HG02970 (cell line): ENCODE data around the gene SLC5A4.
"Not testable (repeated sequence)": the region's sequence is repeated elsewhere in the genome, so short reads cannot be mapped to it uniquely, and the experiment has no call there.

Experiments used
- ATAC-seq: cut with Tn5 transposase; IDR thresholded peaks from one replicate; pipeline ENCODE4 v1.9.1; 2021; ENCODE audit warnings: mild to moderate bottlenecking, moderate library complexity, moderate number of reproducible peaks; ENCODE audit not compliant: unreplicated experiment, low FRiP score

The SLC5A4 gene

DNA sequence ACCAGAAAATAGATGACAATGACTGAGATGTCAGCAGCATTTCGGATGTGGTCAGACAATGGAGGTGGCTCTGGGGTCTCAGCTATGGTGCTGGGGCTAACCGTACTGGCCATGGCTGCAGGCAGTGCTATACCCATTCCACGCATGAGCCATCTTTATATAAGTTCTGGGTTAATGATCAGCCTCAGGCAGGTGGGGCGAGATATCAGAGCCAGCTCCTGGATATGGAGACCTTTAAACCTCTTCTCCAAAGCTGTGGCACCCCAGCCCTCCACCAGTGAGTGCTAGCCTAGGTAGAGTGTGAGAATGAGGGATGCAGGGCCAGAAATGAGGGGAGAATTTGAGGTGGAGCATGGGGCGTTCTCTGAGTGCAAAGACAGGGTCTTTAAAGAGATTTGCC is at the start of gene SLC5A4:
SLC5A4 (minus strand) TSS at position 131 of the 400 bp plus-strand sequence; CDS start at position 113, 18 bp downstream.
- ATAC-seq = no peak

DNA sequence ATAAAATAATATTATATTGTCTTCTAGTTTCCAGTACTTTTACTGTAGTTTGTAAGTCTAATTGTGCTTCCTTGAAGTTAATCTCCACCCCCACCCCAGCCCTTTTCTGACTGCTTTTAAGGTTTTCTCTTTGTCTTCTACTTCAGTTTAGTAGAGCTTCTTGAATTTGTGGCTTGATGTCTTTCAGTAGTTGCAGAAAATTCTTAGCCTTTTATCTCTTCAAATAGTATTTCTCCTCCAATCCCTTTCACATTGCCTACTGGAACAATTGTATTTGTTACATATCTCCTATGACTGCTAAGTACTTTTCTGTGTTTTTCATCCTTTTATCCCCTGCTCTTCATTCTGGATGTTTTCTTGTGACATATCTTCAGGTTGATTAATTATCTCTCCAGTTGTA is 38.8 kb upstream of the SLC5A4 start:
- not testable (repeated sequence) for ATAC-seq

DNA sequence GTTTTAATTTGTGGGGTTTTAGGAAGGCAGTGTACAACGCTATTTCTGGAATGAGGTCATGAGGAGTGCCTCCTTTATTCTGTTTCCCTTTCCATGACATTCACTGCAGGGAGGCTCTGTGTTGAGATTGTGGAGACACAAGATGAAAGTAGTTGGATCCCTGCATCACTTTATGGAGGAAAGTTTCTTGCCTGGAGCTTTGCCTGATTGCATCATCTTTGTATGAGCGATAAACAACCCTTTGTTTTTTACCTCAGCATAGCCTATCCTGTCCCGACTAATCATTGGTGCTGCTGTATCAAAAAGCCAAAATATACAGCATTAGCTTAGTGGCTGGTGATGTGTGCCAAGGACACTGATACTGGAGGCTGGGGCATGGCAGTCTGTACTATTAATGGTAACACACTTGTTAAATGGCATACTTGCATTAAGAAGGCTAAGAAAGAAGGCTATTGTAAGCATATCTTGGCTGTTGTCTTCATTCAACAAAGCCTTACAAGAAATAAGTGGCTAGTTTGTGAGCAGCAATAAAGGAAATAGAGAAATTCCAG is 31.2 kb upstream of the SLC5A4 start:
- no peak for ATAC-seq

DNA sequence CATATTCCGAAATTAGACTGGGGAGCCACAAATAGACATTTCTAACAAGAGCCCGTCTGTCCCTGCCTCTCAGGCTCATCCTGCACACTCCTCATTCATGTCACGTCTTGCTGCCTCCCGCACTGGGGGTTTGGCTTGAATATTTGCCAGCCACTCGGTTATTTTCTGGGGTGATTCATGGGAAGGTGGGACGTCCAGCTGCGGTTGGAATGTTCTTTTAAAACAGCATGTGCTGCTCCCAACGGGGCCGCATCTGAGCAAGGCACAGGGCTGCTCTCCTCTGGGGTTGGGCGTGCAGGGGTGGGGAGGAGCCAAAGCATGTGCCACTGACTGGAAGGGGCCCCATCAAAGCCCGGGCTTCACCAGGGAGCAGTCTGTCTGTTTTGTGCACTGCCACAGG is 25.9 kb upstream of the SLC5A4 start:
- no peak for ATAC-seq

DNA sequence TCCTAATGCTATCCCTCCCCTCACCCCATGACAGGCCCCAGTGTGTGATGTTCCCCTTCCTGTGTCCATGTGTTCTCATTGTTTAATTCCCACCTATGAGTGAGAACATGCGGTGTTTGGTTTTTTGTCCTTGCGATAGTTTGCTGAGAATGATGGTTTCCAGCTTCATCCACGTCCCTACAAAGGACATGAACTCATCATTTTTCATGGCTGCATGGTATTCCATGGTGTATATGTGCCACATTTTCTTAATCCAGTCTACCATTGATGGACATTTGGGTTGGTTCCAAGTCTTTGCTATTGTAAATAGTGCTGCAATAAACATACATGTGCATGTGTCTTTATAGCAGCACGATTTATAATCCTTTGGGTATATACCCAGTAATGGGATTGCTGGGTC is 20.2 kb upstream of the SLC5A4 start:
- not testable (repeated sequence) for ATAC-seq

DNA sequence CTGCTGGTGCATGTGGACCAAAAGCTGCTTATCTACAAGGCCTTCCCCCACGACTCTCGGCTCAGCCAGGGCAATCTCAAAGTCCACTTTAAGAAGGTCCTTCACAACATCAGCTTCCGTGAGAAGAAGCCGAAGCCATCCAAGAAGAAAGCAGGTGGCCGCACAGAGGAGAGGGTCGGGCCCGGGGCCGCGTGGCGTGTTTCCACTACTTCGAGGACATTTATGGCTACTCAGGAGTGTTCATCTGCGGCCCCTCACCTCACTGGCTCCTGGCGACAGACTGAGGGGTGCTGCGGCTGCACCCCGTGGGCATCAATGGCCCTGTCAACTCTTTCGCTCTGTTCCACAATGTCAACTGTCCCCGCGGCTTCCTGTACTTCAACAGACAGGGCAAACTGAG is 16.2 kb upstream of the SLC5A4 start:
- ATAC-seq = no peak

DNA sequence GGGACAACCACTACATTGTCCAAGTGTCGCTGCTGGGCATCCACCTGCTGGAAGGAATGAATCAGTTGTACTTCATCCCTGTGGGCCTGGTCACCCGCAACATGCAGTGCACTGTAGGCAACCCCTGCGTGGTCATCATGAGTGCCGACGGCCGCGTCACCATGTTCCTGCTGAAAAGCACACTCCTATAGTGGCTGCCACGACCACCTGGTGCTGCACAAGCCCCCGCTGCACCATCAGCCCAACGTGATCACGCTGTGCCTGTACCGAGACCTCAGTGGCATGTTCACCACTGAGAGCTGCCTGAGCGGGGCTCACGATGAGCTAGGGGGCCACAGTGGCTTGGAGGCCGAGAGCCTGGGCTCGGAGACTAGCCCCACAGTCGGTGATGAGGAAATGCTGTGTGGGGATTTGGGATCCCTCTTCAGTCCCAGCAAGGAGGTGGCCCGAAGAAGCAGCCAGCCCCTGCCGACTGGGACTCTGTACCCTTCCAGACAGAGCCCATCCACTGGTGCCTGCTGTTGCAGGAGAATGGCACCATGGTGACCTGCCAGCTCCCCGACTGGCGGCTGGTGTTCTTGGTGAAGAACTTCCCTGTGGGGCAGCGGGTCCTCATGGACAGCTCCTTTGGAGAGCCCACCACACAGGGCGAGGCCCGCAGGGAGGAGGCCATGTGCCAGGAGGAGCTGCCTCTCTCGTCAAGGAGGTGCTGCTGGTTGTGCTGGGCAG is 15.7 kb upstream of the SLC5A4 start:
- no peak for ATAC-seq

DNA sequence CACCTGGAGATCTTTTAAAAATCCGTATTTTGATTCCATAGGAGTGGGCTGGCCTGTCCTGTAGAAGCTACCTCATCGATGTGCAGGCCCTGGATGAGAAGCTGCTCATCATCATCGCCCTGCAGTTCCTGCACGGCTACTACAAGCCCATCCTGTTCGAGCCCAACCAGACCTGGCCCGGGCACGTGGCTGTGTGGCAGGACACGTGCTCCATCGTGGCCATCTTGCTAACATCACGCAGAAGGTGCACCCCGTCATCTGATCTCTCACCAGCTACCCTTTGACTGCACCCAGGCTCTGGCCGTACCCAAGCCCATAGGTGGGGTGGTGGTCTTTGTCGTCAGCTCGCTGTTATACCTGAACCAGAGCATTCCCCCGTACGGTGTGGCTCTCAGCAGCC is 14.2 kb upstream of the SLC5A4 start:
- no peak for ATAC-seq

DNA sequence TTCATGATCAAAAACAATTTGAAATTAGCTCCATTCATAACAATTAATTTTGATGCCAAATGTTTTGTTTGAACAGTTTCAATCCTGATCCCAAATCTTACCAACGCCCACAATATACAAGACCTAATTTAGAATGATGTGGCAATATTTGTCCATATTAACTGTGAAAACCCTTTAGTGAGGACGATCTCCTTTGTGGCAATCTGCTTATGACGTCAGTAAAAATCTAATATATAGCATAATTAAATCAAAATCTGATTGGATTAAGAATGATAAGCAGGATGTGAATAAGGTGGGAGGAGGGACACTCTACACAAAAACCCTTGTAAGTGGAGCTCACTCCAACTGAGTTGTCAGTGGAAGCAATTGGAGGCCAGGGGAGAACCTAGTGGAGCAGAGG is 11.9 kb upstream of the SLC5A4 start:
- ATAC-seq = no peak

DNA sequence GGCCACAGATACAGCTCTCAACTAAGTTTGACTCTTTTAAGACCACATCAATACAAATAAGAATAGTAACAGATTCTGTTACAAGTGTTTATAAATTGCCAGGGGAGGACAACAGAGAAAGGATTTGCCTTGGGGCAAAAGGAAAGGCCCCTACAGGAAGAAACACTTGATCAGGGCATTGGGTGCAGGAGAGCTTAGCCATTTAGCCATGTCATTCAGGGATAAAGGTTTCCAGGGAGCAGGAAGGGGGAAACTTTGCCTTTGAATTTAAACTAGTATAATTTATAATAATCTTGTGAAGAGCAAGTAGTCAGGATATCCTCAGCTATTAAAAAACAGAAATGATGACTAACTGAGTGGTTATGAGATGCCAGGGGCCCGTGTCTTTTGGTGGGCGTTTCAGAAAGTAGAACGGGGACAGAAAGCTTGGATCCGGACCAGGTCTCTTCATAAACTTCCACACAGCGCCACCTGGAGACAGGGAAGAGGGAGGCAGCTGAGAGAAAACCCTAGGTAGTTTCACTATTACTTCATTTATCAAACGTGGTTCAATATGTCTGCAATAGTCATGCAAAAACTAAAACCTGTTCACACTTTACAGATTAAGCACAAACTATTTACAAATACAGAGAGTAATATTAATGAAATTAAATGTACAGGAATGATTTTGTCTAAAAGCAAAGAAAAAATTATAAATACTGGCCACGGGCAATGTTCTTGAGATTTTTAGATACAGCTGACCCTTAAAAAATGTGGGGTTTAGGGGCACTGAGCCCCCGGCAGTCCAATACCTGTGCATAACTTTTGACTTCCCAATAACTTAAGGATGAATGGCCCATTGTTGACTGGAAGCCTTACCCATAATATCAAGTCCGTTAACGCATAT is 11.0 kb upstream of the SLC5A4 start:
- no peak for ATAC-seq

DNA sequence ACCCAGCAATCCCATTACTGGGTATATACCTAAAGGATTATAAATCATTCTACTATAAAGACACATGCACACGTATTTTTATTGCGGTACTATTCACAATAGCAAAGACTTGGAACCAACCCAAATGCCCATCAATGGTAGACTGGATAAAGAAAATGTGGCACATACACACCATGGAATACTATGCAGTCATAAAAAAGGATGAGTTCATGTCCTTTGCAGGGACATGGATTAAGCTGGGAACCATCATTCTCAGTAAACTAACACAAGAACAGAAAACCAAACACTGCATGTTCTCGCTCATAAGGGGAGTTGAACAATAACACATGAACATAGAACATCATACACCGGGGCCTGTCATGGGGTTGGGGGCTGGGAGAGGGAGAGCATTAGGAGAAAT is 8.5 kb upstream of the SLC5A4 start:
- not testable (repeated sequence) for ATAC-seq

DNA sequence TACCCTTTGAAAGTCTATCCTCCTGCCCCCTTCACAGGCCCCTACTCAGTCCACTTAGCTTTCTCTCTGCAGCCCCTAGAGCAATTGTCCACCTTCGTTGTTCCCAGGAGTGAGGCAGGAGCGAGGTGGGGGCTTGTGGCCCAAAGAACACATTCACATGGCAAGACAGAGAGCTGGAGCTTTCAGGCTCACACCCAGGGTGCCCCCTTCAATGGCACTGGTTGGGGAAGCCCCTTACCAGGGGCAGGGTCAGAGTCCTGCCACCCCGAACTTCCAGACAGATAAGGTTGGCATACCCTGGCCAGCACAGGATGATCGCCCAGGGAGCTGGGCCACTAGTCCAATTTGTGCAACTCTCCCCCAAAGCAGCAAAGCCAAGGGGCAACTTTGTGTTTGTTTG is 6.2 kb upstream of the SLC5A4 start:
- no peak for ATAC-seq

DNA sequence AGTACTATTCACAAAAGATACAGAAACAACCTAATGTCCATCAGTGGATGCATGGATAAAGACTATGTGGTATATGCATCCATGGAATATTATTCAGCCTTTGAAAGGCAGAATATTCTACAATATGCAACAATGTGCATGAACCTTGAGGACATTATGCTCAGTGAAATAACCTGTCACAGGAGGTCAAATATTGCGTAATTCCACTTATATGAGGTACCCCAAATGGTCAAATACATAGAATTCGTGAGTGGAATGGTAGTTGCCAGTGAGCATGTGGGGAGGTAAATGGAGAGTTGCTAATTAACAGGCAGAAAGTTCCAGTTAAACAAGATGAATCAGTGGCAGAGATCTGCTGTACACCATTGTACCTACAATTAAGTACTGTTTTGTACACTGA is 3.6 kb upstream of the SLC5A4 start:
- no peak for ATAC-seq

DNA sequence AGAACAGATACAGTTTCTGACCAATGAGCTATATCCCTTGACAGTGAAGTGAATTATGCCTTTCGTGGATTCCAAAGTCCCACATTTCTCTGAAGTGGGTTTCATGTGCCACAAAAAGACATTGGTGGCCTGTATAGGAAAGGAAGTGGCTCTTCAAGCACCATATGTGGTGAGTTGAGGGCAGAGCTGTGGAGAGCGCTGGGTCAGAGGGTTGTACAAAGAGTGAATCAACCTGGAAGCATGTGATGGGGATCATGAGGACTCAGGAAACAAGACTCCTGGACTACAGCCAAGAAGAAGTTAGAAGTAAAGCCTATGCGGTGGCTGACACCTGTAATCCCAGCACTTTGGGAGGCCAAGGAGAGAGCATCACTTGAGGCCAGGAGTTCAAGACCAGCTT is 579 bp upstream of the SLC5A4 start:
- ATAC-seq = no peak

DNA sequence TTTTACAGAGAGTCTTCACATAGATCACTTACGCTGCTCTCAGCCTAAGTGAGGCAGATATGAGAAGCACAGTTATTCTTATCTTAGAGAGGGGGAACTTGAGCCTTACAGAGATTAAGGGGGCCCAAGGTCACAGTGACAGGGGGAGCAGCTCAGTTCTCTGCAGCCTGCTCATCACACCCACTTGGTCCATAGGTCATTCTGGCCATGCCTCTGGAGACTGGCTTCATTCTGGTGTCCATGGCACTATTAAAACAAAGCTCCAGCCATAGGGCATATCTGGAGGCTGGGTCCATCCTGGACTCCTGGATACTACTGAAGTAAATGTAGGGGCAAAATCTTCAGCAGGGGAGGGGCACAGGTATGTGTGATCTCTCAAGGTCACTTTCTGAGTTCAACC is 5.9 kb downstream of the SLC5A4 start:
- no peak for ATAC-seq

DNA sequence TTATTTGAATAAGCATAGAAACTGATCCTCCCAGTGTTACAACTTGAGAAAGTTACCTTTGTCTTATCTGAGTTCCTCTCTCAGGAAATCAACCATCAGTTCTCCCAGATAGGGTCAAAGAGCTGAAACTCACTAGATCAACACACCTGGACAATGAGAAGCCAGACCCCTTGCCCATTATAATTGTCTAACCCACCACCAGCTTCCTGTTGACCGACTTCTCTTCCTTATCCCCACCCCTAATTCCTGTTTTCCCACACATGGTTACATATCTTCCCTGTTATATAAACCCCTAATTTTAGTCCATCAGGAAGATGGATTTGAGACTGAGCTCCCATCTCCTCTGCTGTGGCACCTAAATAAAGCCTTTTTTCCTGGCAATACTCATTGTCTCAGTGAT is 6.9 kb downstream of the SLC5A4 start:
- ATAC-seq = no peak

DNA sequence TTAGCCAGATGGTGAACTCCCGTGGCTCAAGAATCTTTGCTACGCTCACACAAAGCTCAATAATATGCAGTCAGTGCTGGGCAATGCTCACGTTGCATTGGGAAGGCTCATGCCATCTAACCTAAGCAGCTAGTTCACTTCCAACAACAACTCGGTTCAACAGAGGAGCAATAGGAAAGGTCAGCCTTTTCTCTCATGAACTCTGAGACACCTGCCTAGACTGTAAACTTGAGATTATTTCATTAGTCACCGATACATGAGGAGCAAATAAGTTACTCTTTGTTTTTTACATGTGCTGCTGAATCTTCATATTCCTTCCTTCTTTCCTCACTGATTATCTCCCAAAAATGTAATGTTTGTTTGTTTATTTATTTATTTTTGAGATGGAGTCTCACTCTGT is 9.0 kb downstream of the SLC5A4 start:
- ATAC-seq = no peak

DNA sequence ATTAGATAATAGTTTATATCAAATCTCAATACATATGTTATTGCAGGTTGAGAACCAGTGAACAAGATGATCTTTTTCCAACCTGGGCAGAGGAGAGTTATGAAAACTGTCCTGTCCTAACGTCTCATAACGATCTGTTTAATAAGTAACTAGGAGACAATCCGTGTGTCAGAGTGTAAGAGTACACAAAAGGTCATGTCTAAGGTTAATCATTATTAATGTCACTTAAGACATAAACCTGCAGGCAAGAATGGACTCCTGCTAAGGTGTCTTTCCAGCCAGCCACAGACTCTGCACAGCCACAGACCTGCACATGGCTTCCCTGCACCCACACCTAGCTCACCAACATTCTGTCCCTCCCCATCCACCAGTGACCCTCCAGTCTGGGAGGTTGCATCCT is 10.1 kb downstream of the SLC5A4 start:
- no peak for ATAC-seq

DNA sequence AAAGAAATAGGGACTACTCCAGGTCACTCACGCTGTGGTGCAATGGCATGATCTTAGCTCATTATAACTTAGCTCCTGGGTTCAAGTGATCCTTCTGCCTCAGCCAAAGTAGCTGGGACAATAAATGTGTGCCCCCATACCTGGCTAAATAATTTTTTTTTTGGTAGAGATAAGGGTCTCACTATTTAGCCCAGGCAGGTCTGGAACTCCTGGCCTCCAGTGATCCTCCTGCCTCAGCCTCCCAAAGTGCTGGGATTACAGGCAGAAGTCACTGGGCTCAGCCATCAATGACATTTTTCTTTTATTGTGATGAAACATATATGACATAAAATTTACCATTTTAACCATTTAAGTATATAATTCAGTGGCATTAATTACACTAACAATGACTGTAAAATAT is 10.6 kb downstream of the SLC5A4 start:
- ATAC-seq = no peak

DNA sequence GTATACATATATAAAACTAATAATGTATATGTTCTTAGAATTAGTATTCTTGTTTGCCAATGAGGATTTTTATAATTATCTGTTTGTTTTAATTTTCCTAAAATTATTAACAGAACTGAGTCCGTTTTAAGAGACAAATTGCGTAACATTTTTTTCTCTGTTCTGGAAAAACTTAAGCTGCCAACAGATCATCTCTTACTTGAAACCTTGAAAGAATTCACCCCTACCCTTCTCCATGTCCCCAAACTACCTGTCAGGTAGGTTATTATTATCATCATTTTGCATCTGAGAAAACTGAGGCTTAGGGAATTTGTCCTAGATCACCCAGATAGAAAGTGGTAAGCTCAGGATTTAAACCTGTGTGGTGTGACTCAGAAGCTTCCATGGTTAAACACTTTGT is 14.7 kb downstream of the SLC5A4 start:
- no peak for ATAC-seq

DNA sequence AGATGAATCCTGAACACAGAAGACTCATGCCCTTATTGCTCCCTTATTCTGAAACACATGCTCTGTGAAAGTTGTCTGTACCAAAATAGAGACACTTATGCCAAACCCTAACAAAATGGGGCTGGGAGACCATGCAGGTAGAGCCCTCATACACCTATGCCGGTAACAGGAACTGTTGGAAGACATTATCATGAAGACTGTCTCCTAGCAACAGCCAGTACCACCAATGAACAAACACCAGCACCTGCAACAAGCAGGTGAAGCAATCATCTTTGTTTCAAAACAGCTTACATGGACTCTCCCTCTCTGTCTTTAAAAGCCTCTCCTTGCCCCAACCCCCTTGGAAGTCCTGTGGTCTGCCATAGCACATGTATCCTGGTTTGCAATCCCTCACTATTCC is 17.2 kb downstream of the SLC5A4 start:
- ATAC-seq = no peak

DNA sequence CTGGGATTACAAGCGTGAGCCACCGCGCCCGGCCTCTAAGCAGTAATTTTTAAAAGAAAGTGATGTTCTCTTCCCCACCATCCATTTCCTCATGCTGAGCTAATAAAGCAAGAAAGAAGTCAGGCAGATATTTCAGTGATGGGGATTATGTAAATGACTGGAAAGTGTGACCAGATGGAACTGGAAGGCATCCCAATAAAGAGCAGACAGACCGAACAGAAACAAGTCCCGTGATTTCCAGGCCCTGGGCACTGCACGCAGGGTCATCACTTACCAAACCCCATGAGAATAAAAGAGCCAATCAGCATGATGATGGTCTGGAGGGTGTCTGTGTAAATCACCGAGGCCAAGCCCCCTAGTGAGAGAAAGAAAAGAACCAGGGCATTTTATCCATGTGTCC is 18.2 kb downstream of the SLC5A4 start:
- ATAC-seq = no peak
